Measurements from ENCODE around the gene PXMP4.

PXMP4 gene

DNA sequence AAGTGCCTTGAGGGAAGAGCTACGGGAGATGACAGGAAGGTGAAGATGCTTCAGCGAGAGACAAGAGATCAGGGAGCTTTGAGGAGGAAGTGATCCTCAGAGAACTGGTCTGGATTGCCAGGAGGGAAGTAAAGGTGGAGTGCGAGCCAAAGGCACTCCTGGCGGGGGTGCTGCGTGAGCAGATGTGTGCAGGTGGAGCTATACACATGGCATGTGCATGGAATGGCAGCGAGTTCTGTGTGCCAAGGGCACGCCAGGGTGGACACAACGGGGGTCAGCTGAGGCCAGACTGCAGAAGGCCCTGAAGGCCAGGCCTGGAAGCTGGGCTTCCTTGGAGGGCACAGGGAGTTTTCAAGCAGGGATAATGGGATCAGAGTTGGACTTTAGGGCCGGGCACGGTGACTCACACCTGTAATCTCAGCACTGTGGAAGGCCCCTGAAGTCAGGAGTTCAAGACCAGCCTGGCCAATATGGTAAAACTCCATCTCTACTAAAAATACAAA is 6.2 kb downstream of the PXMP4 start:
- no peak for DNase-seq (ENCODE audit: low read depth)
- no peak for TF ChIP-seq CTCF (IDR thresholded peaks at IDR 0.05; ENCODE audit: insufficient read depth, low read depth, low read length, missing control alignments)
- H3K4me3 ChIP-seq (ENCODE audit: low read length): no peak overlapping the region

DNA sequence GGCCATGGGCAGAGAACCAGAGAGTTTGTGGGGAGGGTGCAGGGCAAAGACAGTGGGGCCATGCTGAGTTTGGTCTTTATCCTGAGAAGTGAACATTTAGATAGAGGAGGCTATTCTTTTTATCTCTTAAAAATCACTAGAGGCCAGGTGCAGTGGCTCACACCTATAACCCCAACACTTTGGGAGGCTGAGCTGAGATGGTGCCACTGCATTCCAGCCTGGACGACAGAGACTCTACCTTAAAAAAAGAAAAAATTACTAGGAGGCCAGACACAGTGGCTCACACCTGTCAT is 8.7 kb downstream of the PXMP4 start:
- no peak overlapping the region for H3K4me3 ChIP-seq (ENCODE audit: low read length)
- no peak for TF ChIP-seq CTCF (IDR thresholded peaks at IDR 0.05; ENCODE audit: insufficient read depth, low read depth, low read length, missing control alignments)
- no peak for DNase-seq (ENCODE audit: low read depth)

GRCh38 chr20:33710681-33711445 is 9.2 kb downstream of the PXMP4 start:
- no peak overlapping the region for H3K4me3 ChIP-seq (ENCODE audit: low read length)
- no peak for TF ChIP-seq CTCF (IDR thresholded peaks at IDR 0.05; ENCODE audit: insufficient read depth, low read depth, low read length, missing control alignments)
- no peak for DNase-seq (ENCODE audit: low read depth)

DNA sequence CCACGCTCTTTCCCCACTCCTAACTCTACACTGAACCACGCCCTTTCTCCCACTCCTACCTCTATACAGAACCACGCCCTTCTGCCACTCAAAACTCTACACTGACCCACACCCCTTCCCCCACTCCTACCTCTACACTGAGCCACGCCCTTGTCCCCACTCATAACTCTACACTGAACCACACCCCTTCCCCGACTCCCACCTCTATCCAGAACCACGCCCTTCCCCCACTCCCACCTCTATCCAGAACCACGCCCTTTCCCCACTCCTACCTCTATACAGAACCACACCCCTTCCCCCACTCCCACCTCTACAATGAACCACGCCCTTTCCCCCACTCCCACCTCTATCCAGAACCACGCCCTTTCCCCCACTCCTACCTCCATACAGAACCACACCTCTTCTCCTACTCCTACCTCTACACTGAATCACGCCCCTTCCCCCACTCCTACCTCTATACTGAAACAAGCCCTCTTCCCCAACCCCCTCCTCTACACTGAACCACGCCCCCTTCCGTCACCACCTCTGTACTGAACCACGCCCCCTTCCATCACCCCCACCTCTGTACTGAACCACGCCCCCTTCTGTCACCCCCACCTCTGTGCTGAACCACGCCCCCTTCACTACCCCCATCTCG is 10.1 kb downstream of the PXMP4 start:
- H3K4me3 ChIP-seq (ENCODE audit: low read length): no peak overlapping the region
- TF ChIP-seq CTCF (IDR thresholded peaks at IDR 0.05; ENCODE audit: insufficient read depth, low read depth, low read length, missing control alignments): no peak
- no peak for DNase-seq (ENCODE audit: low read depth)

GRCh38 chr20:33709398-33709797 is 10.7 kb downstream of the PXMP4 start:
- DNase-seq (ENCODE audit: low read depth): no peak
- no peak overlapping the region for H3K4me3 ChIP-seq (ENCODE audit: low read length)
- no peak for TF ChIP-seq CTCF (IDR thresholded peaks at IDR 0.05; ENCODE audit: insufficient read depth, low read depth, low read length, missing control alignments)

DNA sequence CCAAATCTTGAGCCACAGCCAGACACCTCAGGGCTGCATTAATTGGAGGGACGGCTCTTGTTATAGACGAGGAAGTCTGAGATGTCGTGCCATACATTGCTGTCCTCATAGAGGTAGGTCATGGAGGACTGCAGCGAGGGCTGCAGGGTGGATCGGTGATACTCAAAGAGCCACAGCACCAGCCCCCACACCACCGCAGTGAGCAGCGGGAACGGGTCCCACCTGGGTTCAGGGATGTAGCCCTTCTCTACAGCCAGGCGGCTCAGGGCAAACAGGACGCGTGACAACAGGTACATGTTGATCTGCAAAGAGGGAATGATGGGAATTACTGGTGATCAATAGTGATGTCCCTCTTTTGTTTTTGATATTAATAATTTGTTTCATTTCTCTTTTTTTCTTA is 12.4 kb downstream of the PXMP4 start:
- H3K4me3 ChIP-seq (ENCODE audit: low read length): no peak overlapping the region
- TF ChIP-seq CTCF (IDR thresholded peaks at IDR 0.05; ENCODE audit: insufficient read depth, low read depth, low read length, missing control alignments): no peak
- no peak for DNase-seq (ENCODE audit: low read depth)
